GM12878 (cell line): ENCODE data around the gene NDE1.

ENCODE experiments used
- RAD21 ChIP-seq: IDR thresholded peaks from 2 replicates; pipeline ENCODE4 v1.6.1; 2011; ENCODE audit warnings: mild to moderate bottlenecking, low read depth, low read length, moderate library complexity; ENCODE audit not compliant: insufficient read depth
- TF ChIP-seq, protein P1 (sequence below), 3 experiments: IDR thresholded peaks in 2 of 3; conservative IDR thresholded peaks in 1 of 3; 2 replicates each; pipeline ENCODE4 v1.5.1; 2011; ENCODE audit warnings: low read depth in 3 of 3, low read length in 3 of 3, mild to moderate bottlenecking in 3 of 3, control low read depth in 2 of 3, moderate library complexity in 2 of 3, inconsistent platforms in 1 of 3, mixed read lengths in 1 of 3; ENCODE audit not compliant: control insufficient read depth in 2 of 3, insufficient read depth in 1 of 3; ENCODE audit errors: extremely low read depth in 1 of 3
- TF ChIP-seq, protein P2 (sequence below): fragments of 450-650 bp; IDR thresholded peaks from 2 replicates; pipeline ENCODE4 v1.6.1; 2016; ENCODE audit warnings: mild to moderate bottlenecking
- TF ChIP-seq, protein P3 (sequence below): fragments of 150-350 bp; IDR thresholded peaks from 2 replicates; pipeline ENCODE4 v1.6.1; 2014; ENCODE audit warnings: mild to moderate bottlenecking, low read depth, low read length

DNA sequence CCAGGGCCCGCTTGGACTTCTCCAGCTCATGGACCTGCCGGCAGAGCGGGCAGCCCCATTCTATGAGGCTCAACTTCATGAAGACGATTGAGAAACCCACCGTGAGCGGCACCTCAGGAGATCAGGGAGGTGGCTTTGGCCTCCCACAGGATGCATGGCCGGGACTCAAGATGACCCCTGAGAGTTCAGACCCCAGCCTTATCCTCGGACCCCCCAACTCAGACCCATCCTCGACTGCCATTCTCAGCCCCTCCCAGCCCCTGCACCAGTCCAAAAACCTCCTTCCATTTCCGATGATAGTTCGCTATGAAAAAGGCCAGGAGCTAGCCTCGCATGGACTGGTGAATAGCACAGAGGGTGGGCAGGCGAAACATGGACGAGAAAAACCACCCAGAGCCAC, 71.0 kb downstream of the NDE1 start:
- TF ChIP-seq, protein P1, sequence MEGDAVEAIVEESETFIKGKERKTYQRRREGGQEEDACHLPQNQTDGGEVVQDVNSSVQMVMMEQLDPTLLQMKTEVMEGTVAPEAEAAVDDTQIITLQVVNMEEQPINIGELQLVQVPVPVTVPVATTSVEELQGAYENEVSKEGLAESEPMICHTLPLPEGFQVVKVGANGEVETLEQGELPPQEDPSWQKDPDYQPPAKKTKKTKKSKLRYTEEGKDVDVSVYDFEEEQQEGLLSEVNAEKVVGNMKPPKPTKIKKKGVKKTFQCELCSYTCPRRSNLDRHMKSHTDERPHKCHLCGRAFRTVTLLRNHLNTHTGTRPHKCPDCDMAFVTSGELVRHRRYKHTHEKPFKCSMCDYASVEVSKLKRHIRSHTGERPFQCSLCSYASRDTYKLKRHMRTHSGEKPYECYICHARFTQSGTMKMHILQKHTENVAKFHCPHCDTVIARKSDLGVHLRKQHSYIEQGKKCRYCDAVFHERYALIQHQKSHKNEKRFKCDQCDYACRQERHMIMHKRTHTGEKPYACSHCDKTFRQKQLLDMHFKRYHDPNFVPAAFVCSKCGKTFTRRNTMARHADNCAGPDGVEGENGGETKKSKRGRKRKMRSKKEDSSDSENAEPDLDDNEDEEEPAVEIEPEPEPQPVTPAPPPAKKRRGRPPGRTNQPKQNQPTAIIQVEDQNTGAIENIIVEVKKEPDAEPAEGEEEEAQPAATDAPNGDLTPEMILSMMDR (IDR thresholded peaks at IDR 0.05 in 2 of 3, conservative IDR thresholded peaks at IDR 0.05 in 1 of 3; ENCODE audit: control insufficient read depth in 2 of 3, extremely low read depth in 1 of 3, insufficient read depth in 1 of 3, low read depth in 3 of 3, low read length in 3 of 3) = no peak
- no peak for TF ChIP-seq RAD21
- TF ChIP-seq, protein P2, sequence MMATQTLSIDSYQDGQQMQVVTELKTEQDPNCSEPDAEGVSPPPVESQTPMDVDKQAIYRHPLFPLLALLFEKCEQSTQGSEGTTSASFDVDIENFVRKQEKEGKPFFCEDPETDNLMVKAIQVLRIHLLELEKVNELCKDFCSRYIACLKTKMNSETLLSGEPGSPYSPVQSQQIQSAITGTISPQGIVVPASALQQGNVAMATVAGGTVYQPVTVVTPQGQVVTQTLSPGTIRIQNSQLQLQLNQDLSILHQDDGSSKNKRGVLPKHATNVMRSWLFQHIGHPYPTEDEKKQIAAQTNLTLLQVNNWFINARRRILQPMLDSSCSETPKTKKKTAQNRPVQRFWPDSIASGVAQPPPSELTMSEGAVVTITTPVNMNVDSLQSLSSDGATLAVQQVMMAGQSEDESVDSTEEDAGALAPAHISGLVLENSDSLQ = no peak
- TF ChIP-seq, protein P3, sequence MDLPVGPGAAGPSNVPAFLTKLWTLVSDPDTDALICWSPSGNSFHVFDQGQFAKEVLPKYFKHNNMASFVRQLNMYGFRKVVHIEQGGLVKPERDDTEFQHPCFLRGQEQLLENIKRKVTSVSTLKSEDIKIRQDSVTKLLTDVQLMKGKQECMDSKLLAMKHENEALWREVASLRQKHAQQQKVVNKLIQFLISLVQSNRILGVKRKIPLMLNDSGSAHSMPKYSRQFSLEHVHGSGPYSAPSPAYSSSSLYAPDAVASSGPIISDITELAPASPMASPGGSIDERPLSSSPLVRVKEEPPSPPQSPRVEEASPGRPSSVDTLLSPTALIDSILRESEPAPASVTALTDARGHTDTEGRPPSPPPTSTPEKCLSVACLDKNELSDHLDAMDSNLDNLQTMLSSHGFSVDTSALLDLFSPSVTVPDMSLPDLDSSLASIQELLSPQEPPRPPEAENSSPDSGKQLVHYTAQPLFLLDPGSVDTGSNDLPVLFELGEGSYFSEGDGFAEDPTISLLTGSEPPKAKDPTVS = no peak
